Neural cell (in vitro differentiated cells): ENCODE measurements around the gene BRSK2. TPM values are rescaled to one million over a fixed set of nuclear protein-coding genes. Genes with fewer than 3 reads are reported as not detected.

Source experiments
- H2AFZ ChIP-seq: fragments of 200-600, 300-800 bp; sonication (generic), shearing (Covaris generic); 2 replicates; pipeline ENCODE4 v1.6.0; 2014; ENCODE audit warnings: low read depth, mild to moderate bottlenecking, antibody characterized with exemption, low read length, moderate library complexity
- H3F3A ChIP-seq: fragments of 200-600 bp; shearing (Covaris generic); 2 replicates; pipeline ENCODE4 v1.6.1; 2016; ENCODE audit warnings: mild to moderate bottlenecking, moderate library complexity, mixed read lengths, antibody characterized with exemption, low read length; ENCODE audit not compliant: insufficient read depth, poor library complexity, severe bottlenecking
- H3K27ac ChIP-seq: fragments of 200-600, 300-800 bp; sonication (generic), shearing (Covaris generic); 2 replicates; pipeline ENCODE4 v1.5.1; 2014; ENCODE audit warnings: mild to moderate bottlenecking, low read length, moderate library complexity
- H3K27me3 ChIP-seq: fragments of 300-800, 200-600 bp; sonication (generic), shearing (Covaris generic); 2 replicates; pipeline ENCODE4 v1.6.0; 2014; ENCODE audit warnings: mild to moderate bottlenecking, low read depth, low read length, moderate library complexity; ENCODE audit not compliant: insufficient read depth
- H3K36me3 ChIP-seq: fragments of 300-800, 200-600 bp; sonication (generic), shearing (Covaris generic); 2 replicates; pipeline ENCODE4 v1.5.1; 2014; ENCODE audit warnings: mild to moderate bottlenecking, antibody characterized with exemption, low read length, moderate library complexity; ENCODE audit not compliant: insufficient read depth
- H3K4me2 ChIP-seq: fragments of 300-800, 200-600 bp; sonication (generic), shearing (Covaris generic); 2 replicates; pipeline ENCODE4 v1.6.0; 2014; ENCODE audit warnings: mild to moderate bottlenecking, low read length
- H3K4me3 ChIP-seq: fragments of 300-800, 200-600 bp; sonication (generic), shearing (Covaris generic); 2 replicates; pipeline ENCODE4 v1.5.1; 2014; ENCODE audit warnings: mild to moderate bottlenecking, low read length, moderate library complexity
- H3K79me2 ChIP-seq: fragments of 200-600 bp; shearing (Covaris generic); replicated peaks from 2 replicates; pipeline ENCODE4 v1.6.0; 2014; ENCODE audit warnings: mild to moderate bottlenecking, low read length, moderate library complexity; ENCODE audit not compliant: insufficient read depth
- H3K9ac ChIP-seq: fragments of 300-800, 200-600 bp; sonication (generic), shearing (Covaris generic); 2 replicates; pipeline ENCODE4 v1.6.1; 2016; ENCODE audit warnings: mild to moderate bottlenecking, low read length, mixed read lengths
- H3K9me2 ChIP-seq: fragments of 200-600 bp; shearing (Covaris generic); 2 replicates; pipeline ENCODE4 v1.6.1; 2016; ENCODE audit warnings: mild to moderate bottlenecking, low read length, mixed read lengths; ENCODE audit not compliant: insufficient read depth
- H3K9me3 ChIP-seq: fragments of 200-600, 300-800 bp; sonication (generic), shearing (Covaris generic); 2 replicates; pipeline ENCODE4 v1.6.1; 2016; ENCODE audit warnings: mild to moderate bottlenecking, mixed run types, low read length, moderate library complexity, mixed read lengths
- H4K20me1 ChIP-seq: fragments of 200-600 bp; shearing (Covaris generic); 2 replicates; pipeline ENCODE4 v1.6.1; 2016; ENCODE audit warnings: mild to moderate bottlenecking, mixed run types; ENCODE audit not compliant: insufficient read depth
- EP300 ChIP-seq: fragments of 450-650 bp; conservative IDR thresholded peaks from 2 replicates; pipeline ENCODE4 v1.6.1; 2014; ENCODE audit warnings: antibody characterized with exemption, mild to moderate bottlenecking, moderate library complexity; ENCODE audit not compliant: poor library complexity, severe bottlenecking
- EZH2 ChIP-seq: fragments of 200-600, 300-800 bp; shearing (Covaris generic), sonication (generic); IDR thresholded peaks from 2 replicates; pipeline ENCODE4 v1.6.1; 2014; ENCODE audit warnings: antibody characterized with exemption, low read length, borderline replicate concordance, mild to moderate bottlenecking; ENCODE audit not compliant: insufficient read depth, poor library complexity, severe bottlenecking
- MXI1 ChIP-seq: fragments of 450-650 bp; conservative IDR thresholded peaks from 2 replicates; pipeline ENCODE4 v1.6.1; 2014; ENCODE audit warnings: antibody characterized with exemption, mild to moderate bottlenecking; ENCODE audit not compliant: poor library complexity, severe bottlenecking
- POLR2AphosphoS5 ChIP-seq: IDR thresholded peaks from 2 replicates; pipeline ENCODE4 v1.6.1; 2012
- RAD21 ChIP-seq: fragments of 450-650 bp; conservative IDR thresholded peaks from 2 replicates; pipeline ENCODE4 v1.6.1; 2014; ENCODE audit warnings: antibody characterized with exemption, mild to moderate bottlenecking, moderate library complexity
- SMC3 ChIP-seq: fragments of 450-650 bp; conservative IDR thresholded peaks from 2 replicates; pipeline ENCODE4 v1.6.1; 2014; ENCODE audit warnings: antibody characterized with exemption, mild to moderate bottlenecking, moderate library complexity; ENCODE audit not compliant: poor library complexity
- TAF1 ChIP-seq: IDR thresholded peaks from 2 replicates; pipeline ENCODE4 v1.6.1; 2012; ENCODE audit warnings: low read depth
- polyA plus RNA-seq: library from polyadenylated mRNA; depleted of rRNA; stranded (reverse); fragments of >200 nt; gene quantifications from 2 replicates; pipeline ENCODE4 v1.2.3, GENCODE V29; 2014
- TF ChIP-seq, protein P1 (sequence below): IDR thresholded peaks from 2 replicates; pipeline ENCODE4 v1.6.1; 2012; ENCODE audit warnings: borderline replicate concordance
- TF ChIP-seq, protein P2 (sequence below): fragments of 450-650 bp; IDR thresholded peaks from 2 replicates; pipeline ENCODE4 v1.5.1; 2014; ENCODE audit warnings: antibody characterized with exemption, mild to moderate bottlenecking, moderate library complexity; ENCODE audit not compliant: poor library complexity, severe bottlenecking

The BRSK2 gene
- polyA plus RNA-seq, 1 donor from 2014 or later = 47.5 TPM

DNA sequence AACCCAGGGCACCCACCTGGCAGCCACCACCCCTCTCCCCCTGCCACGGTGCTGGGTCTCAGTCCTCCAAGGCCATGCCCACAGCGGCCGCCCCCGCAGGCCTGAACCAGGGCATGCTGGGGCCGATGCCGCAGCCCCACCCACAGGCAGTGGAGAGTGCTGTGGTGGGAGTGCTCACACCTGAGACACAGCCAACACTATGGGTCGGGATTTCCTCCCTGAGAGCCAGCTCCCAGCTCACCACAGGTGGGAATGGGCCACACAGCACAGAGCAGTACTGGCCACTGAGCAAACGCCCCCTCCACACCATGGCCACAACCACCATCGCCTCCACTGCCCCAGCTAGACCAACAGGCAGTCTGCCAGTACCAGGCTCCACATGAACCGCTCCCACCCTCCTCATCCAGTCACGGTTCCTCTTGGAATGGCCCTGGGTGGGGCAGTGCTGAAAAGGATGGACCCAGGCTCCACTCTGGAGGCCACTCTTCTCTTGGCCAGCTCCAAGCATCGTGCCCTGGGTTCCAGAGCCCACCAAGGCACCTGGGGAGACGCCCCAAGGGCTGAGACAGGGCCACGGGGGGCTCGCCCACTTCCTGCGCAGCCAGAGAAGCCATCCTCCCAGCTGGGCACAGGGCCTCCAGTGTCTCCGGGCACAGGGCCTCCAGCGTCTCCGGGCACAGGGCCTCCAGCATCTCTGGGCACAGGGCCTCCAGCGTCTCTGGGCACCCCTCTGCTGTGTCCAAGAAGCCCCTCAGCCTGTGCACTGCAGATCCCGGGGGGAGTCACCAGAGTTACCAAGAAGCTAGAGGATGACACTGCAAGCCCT lies 82.7 kb downstream of the BRSK2 start:
- TF ChIP-seq, protein P1, sequence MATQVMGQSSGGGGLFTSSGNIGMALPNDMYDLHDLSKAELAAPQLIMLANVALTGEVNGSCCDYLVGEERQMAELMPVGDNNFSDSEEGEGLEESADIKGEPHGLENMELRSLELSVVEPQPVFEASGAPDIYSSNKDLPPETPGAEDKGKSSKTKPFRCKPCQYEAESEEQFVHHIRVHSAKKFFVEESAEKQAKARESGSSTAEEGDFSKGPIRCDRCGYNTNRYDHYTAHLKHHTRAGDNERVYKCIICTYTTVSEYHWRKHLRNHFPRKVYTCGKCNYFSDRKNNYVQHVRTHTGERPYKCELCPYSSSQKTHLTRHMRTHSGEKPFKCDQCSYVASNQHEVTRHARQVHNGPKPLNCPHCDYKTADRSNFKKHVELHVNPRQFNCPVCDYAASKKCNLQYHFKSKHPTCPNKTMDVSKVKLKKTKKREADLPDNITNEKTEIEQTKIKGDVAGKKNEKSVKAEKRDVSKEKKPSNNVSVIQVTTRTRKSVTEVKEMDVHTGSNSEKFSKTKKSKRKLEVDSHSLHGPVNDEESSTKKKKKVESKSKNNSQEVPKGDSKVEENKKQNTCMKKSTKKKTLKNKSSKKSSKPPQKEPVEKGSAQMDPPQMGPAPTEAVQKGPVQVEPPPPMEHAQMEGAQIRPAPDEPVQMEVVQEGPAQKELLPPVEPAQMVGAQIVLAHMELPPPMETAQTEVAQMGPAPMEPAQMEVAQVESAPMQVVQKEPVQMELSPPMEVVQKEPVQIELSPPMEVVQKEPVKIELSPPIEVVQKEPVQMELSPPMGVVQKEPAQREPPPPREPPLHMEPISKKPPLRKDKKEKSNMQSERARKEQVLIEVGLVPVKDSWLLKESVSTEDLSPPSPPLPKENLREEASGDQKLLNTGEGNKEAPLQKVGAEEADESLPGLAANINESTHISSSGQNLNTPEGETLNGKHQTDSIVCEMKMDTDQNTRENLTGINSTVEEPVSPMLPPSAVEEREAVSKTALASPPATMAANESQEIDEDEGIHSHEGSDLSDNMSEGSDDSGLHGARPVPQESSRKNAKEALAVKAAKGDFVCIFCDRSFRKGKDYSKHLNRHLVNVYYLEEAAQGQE = no peak
- TF ChIP-seq SMC3 (no peak), RAD21 (no peak), EZH2 (no peak), EP300 (no peak), POLR2AphosphoS5 (no peak), MXI1 (no peak), TAF1 (no peak)
- TF ChIP-seq, protein P2, sequence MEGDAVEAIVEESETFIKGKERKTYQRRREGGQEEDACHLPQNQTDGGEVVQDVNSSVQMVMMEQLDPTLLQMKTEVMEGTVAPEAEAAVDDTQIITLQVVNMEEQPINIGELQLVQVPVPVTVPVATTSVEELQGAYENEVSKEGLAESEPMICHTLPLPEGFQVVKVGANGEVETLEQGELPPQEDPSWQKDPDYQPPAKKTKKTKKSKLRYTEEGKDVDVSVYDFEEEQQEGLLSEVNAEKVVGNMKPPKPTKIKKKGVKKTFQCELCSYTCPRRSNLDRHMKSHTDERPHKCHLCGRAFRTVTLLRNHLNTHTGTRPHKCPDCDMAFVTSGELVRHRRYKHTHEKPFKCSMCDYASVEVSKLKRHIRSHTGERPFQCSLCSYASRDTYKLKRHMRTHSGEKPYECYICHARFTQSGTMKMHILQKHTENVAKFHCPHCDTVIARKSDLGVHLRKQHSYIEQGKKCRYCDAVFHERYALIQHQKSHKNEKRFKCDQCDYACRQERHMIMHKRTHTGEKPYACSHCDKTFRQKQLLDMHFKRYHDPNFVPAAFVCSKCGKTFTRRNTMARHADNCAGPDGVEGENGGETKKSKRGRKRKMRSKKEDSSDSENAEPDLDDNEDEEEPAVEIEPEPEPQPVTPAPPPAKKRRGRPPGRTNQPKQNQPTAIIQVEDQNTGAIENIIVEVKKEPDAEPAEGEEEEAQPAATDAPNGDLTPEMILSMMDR = no peak
- Histone ChIP-seq H3K4me2 (no peak overlapping the region), H3K9me2 (no peaks in the 10 kb centered on the region), H2AFZ (no peak overlapping the region), H3K9me3 (no peaks in the 10 kb centered on the region), H4K20me1 (no peaks in the 10 kb centered on the region), H3K9ac (no peak overlapping the region), H3K4me3 (no peak overlapping the region), H3K27ac (no peak overlapping the region), H3K27me3 (no peaks in the 10 kb centered on the region), H3K79me2 (no peaks in the 10 kb centered on the region), H3F3A (no peaks in the 10 kb centered on the region), H3K36me3 (peaks cover 4% of the 10 kb centered on the region)

DNA sequence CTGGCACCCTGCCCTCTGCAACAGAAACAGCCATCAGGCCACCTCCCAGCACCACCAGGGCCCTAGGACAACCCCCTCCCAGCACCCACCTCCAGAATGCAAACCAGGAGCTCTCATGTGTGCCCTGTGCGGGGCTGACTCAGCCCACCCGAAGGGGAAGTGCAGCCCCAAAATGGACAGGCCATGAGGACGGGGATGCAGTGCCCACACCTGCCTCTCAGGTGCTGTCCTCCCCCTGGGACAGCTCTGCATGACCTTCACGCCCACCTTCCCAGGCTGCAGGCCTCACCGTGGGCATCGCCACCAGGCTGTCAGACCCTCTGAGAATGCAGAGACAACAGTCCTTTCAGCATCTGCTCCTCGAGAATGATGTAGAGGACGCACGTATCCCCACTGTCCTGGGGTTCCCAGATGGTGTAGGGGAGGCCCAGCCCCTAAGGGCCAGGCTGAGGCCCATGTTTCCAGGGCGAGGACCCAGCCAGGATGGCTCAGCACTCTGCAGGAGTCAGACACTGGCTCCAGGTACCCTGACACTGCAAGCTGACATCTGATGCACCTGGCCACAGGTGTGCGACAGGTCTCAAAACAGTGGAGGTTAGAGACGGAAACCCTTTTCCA lies 83.4 kb downstream of the BRSK2 start:
- H2AFZ ChIP-seq = no peak overlapping the region
- H3K79me2 ChIP-seq = no peaks in the 10 kb centered on the region
- no peaks in the 10 kb centered on the region for H3K9me3 ChIP-seq
- H3K27ac ChIP-seq = no peak overlapping the region
- H3K9ac ChIP-seq = no peak overlapping the region
- no peaks in the 10 kb centered on the region for H3K9me2 ChIP-seq
- H3K4me3 ChIP-seq = no peak overlapping the region
- peaks cover 4% of the 10 kb centered on the region for H3K36me3 ChIP-seq
- no peaks in the 10 kb centered on the region for H3F3A ChIP-seq
- H3K4me2 ChIP-seq = no peak overlapping the region
- no peaks in the 10 kb centered on the region for H3K27me3 ChIP-seq
- no peaks in the 10 kb centered on the region for H4K20me1 ChIP-seq
- TF ChIP-seq EP300 = no peak
- no peak for TF ChIP-seq MXI1
- no peak for TF ChIP-seq RAD21
- TF ChIP-seq EZH2 = no peak
- TF ChIP-seq, protein P2 = no peak
- TF ChIP-seq SMC3 = no peak
- TF ChIP-seq POLR2AphosphoS5 = no peak
- TF ChIP-seq, protein P1 = no peak
- TF ChIP-seq TAF1 = no peak
